ENCODE measurements around the gene CBS. TPM values are rescaled to one million over a fixed set of nuclear protein-coding genes. Genes with fewer than 3 reads are reported as not detected.

Gene CBS
- total RNA-seq, 1 donor from 2014 or later: 92.1 TPM

DNA sequence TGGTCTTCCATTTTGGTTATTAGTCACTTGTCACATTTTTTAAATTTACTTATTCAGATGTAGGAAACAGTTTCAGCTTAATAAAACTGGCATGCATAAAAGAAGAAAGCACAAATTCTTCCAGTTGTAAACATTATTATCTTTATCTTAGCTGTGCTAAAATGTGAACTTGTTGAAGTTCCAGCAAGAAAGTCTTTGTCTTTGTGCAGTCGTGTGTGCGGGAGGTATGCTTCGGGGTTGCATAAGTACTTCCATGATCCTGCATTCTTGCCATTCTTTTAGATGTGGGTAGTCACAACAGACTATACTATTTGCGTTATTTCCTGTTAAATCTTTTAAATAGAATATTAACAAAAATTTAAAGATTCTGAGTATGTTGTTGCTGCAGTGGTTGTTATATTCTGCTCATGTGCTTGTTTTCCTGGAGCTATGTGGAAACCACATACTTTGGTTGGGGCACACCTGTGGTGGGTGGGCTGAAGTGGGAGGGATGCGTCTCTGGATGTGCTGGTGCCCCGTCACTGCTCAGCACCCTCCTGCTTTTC, 49.9 kb downstream of the CBS start:
- no peaks in the 10 kb centered on the region for H3K27me3 Mint-ChIP-seq (ENCODE audit: unreplicated experiment)
- TF ChIP-seq, protein P1, sequence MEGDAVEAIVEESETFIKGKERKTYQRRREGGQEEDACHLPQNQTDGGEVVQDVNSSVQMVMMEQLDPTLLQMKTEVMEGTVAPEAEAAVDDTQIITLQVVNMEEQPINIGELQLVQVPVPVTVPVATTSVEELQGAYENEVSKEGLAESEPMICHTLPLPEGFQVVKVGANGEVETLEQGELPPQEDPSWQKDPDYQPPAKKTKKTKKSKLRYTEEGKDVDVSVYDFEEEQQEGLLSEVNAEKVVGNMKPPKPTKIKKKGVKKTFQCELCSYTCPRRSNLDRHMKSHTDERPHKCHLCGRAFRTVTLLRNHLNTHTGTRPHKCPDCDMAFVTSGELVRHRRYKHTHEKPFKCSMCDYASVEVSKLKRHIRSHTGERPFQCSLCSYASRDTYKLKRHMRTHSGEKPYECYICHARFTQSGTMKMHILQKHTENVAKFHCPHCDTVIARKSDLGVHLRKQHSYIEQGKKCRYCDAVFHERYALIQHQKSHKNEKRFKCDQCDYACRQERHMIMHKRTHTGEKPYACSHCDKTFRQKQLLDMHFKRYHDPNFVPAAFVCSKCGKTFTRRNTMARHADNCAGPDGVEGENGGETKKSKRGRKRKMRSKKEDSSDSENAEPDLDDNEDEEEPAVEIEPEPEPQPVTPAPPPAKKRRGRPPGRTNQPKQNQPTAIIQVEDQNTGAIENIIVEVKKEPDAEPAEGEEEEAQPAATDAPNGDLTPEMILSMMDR (IDR thresholded peaks at IDR 0.05): no peak
- no peak overlapping the region for H3K4me3 Mint-ChIP-seq (ENCODE audit: unreplicated experiment)
- peaks cover 17% of the 10 kb centered on the region for H3K36me3 Mint-ChIP-seq (ENCODE audit: unreplicated experiment)
- no peaks in the 10 kb centered on the region for H3K9me3 Mint-ChIP-seq (ENCODE audit: unreplicated experiment)
- DNase-seq (ENCODE audit: extremely low spot score, unreplicated experiment): no peak
- H3K4me1 Mint-ChIP-seq (ENCODE audit: unreplicated experiment): peaks cover 10% of the 10 kb centered on the region
- peak overlapping the region; percentile 74 for H3K27ac Mint-ChIP-seq (ENCODE audit: unreplicated experiment)

- no peaks in the 10 kb centered on the region for H3K27me3 Mint-ChIP-seq (ENCODE audit: unreplicated experiment)
- H3K36me3 Mint-ChIP-seq (ENCODE audit: unreplicated experiment): peaks cover 20% of the 10 kb centered on the region
- DNase-seq (ENCODE audit: extremely low spot score, unreplicated experiment): no peak
- peaks cover 10% of the 10 kb centered on the region for H3K4me1 Mint-ChIP-seq (ENCODE audit: unreplicated experiment)
- H3K4me3 Mint-ChIP-seq (ENCODE audit: unreplicated experiment): no peak overlapping the region
- TF ChIP-seq, protein P1 (IDR thresholded peaks at IDR 0.05): no peak
- no peaks in the 10 kb centered on the region for H3K9me3 Mint-ChIP-seq (ENCODE audit: unreplicated experiment)
- H3K27ac Mint-ChIP-seq (ENCODE audit: unreplicated experiment): no peak overlapping the region
Observed at GRCh38 chr21:43024439-43025136, 51.0 kb downstream of the CBS start.

- peaks cover 14% of the 10 kb centered on the region for H3K36me3 Mint-ChIP-seq (ENCODE audit: unreplicated experiment)
- DNase-seq (ENCODE audit: extremely low spot score, unreplicated experiment): no peak
- TF ChIP-seq, protein P1 (IDR thresholded peaks at IDR 0.05): no peak
- no peaks in the 10 kb centered on the region for H3K9me3 Mint-ChIP-seq (ENCODE audit: unreplicated experiment)
- H3K27me3 Mint-ChIP-seq (ENCODE audit: unreplicated experiment): no peaks in the 10 kb centered on the region
- no peak overlapping the region for H3K27ac Mint-ChIP-seq (ENCODE audit: unreplicated experiment)
- H3K4me3 Mint-ChIP-seq (ENCODE audit: unreplicated experiment): no peak overlapping the region
- peaks cover 10% of the 10 kb centered on the region for H3K4me1 Mint-ChIP-seq (ENCODE audit: unreplicated experiment)
Observed at GRCh38 chr21:43023175-43023574, 52.5 kb downstream of the CBS start.

DNA sequence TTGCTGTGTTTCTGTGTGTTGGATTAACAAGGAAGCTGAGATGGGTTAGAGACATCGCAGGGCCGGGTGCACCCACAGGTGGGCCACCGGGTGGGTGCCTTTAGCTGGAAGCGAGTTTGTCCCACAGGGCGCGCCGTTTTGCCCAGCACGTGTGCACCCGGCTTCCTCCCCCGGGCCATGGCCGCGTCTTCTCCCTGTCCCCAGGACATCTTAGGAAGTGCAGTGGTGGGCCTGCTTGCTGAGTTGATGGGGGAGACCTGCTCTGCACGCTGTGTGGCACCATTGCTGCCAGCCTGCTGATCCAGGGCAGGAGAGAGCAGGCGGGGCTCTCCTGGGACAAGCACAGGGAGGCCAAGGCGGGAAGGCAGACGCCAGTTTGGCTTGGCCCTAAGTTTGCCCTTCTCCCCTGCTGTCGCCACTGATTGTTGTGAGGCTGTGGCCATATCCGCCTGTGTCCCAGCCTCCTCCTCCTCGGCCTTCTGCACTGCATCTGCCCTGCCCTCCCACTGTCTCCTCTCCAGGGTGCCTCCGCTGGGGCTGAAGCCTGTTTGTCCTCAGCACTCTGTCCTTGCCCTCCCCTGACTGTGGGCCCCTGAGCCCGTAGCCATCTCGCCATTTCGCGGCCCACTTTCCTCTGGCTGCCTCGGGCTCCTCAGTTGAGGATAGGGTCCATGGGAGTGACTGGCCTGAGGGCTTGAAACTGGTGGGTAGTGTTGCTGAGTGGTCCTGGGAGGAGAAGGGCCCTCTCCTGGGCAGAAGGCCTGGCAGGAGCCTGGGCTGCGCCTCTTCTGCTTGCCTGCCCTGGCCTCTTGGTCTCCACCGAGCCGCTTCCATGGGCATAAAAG, 53.7 kb downstream of the CBS start:
- Mint-ChIP-seq H3K27ac (ENCODE audit: unreplicated experiment) (no peak overlapping the region), H3K9me3 (ENCODE audit: unreplicated experiment) (no peaks in the 10 kb centered on the region), H3K27me3 (ENCODE audit: unreplicated experiment) (no peaks in the 10 kb centered on the region), H3K36me3 (ENCODE audit: unreplicated experiment) (peaks cover 14% of the 10 kb centered on the region), H3K4me1 (ENCODE audit: unreplicated experiment) (peaks cover 10% of the 10 kb centered on the region), H3K4me3 (ENCODE audit: unreplicated experiment) (no peak overlapping the region)
- TF ChIP-seq, protein P1 (IDR thresholded peaks at IDR 0.05): no peak
- DNase-seq (ENCODE audit: extremely low spot score, unreplicated experiment): no peak

DNA sequence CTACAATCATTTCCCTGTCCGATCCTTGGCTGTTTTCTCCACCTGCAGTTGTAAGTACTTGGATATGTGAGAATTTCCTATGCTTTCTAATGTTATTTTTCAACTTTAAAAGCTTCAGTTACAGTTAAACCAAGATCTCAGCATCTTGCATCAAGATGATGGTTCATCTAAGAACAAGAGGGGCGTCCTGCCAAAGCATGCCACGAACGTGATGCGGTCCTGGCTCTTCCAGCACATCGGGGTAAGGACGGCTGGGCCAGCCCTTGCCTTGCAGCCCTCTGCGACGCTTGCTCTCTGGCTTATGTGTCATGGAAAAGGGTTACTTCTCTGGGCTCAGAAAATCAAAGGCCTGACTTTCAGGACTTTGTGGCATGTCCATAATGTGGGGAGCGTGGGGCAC, 54.4 kb downstream of the CBS start:
- H3K27me3 Mint-ChIP-seq (ENCODE audit: unreplicated experiment): no peaks in the 10 kb centered on the region
- peaks cover 10% of the 10 kb centered on the region for H3K4me1 Mint-ChIP-seq (ENCODE audit: unreplicated experiment)
- no peak overlapping the region for H3K4me3 Mint-ChIP-seq (ENCODE audit: unreplicated experiment)
- H3K9me3 Mint-ChIP-seq (ENCODE audit: unreplicated experiment): no peaks in the 10 kb centered on the region
- peaks cover 19% of the 10 kb centered on the region for H3K36me3 Mint-ChIP-seq (ENCODE audit: unreplicated experiment)
- H3K27ac Mint-ChIP-seq (ENCODE audit: unreplicated experiment): no peak overlapping the region
- TF ChIP-seq, protein P1 (IDR thresholded peaks at IDR 0.05): no peak
- no peak for DNase-seq (ENCODE audit: extremely low spot score, unreplicated experiment)
